B cell (primary cell): ENCODE data around the gene UFSP2. TPM values are rescaled to one million over a fixed set of nuclear protein-coding genes. Genes with fewer than 3 reads are reported as not detected.

Source experiments
- ATAC-seq: fragments of 200-7000 bp; cut with Tn5 transposase; one replicate; pipeline ENCODE4 v1.10.0; 2021; ENCODE audit warnings: low read depth, mild to moderate bottlenecking, moderate number of reproducible peaks, moderate library complexity
- CTCF ChIA-PET: fragments of 350-600 bp; sonication (Branson Sonifier 250); formaldehyde crosslinking; loops from one replicate; lab custom pipeline; 2021; ENCODE audit warnings: antibody characterized with exemption, inconsistent platforms; lab: Charles Lee
- POLR2A ChIA-PET: fragments of 350-600 bp; sonication (Branson Sonifier 250); formaldehyde crosslinking; loops from one replicate; lab custom pipeline; 2021; ENCODE audit warnings: antibody characterized with exemption; lab: Charles Lee
- DNase-seq: peaks from one replicate; pipeline ENCODE4 v3.0.0; 2013
- H2AFZ ChIP-seq: 2 replicates; pipeline ENCODE4 v1.6.1; 2012; ENCODE audit warnings: mild to moderate bottlenecking, low read depth, low read length; ENCODE audit not compliant: insufficient read depth, poor library complexity, severe bottlenecking
- H3K27ac ChIP-seq, 2 donors: 1 replicate in 1 of 2; 2 replicates in 1 of 2; pipeline ENCODE4 v1.5.1; 2012 to 2013; ENCODE audit warnings: low read length in 2 of 2, mild to moderate bottlenecking in 2 of 2, moderate library complexity in 1 of 2
- H3K27me3 ChIP-seq, 4 experiments: fragments of 200-600 bp in 1 of 4; sonication (generic) in 1 of 4; replicated peaks in 1 of 4; 1 replicate in 2 of 4; 2 replicates in 2 of 4; pipeline versions ENCODE4 v1.6.1 to v1.7.0; 2013 to 2016; ENCODE audit warnings: low read length in 3 of 4, mild to moderate bottlenecking in 2 of 4, mixed read lengths in 1 of 4, moderate library complexity in 1 of 4; ENCODE audit not compliant: insufficient read depth in 4 of 4, control insufficient read depth in 3 of 4; ENCODE audit errors: control extremely low read depth in 1 of 4
- H3K36me3 ChIP-seq, 2 experiments: replicated peaks in 1 of 2; 1 replicate in 1 of 2; 2 replicates in 1 of 2; pipeline versions ENCODE4 v1.6.1 to v1.7.1; 2013; ENCODE audit warnings: low read length in 1 of 2; ENCODE audit not compliant: insufficient read depth in 2 of 2, control insufficient read depth in 1 of 2; ENCODE audit errors: control extremely low read depth in 1 of 2, extremely low read depth in 1 of 2
- H3K4me1 ChIP-seq, 2 donors: fragments of 200-600 bp in 1 of 2; sonication (generic) in 1 of 2; 1 replicate in 1 of 2; 2 replicates in 1 of 2; pipeline versions ENCODE4 v1.5.1 to v1.6.1; 2013 to 2017; ENCODE audit warnings: low read length in 2 of 2; ENCODE audit not compliant: control insufficient read depth in 2 of 2, insufficient read depth in 2 of 2
- H3K4me2 ChIP-seq: replicated peaks from 2 replicates; pipeline ENCODE3; 2012; ENCODE audit warnings: mild to moderate bottlenecking, low read depth, low read length; ENCODE audit not compliant: poor library complexity, severe bottlenecking
- H3K4me3 ChIP-seq, 5 experiments: fragments of 200-600 bp in 1 of 5; sonication (generic) in 1 of 5; 1 replicate in 3 of 5; 2 replicates in 2 of 5; pipeline versions ENCODE4 v1.5.1 to v1.7.0; 2011 to 2016; ENCODE audit warnings: low read length in 4 of 5, mild to moderate bottlenecking in 4 of 5, low read depth in 2 of 5, control low read depth in 1 of 5, moderate library complexity in 1 of 5; ENCODE audit not compliant: insufficient read depth in 1 of 5; ENCODE audit errors: control extremely low read depth in 1 of 5, extremely low read depth in 1 of 5
- H3K79me2 ChIP-seq: fragments of 200-600 bp; sonication (generic); one replicate; pipeline ENCODE4 v1.6.0; 2016; ENCODE audit warnings: low read length; ENCODE audit not compliant: control insufficient read depth, insufficient read depth
- H3K9ac ChIP-seq: fragments of 200-600 bp; sonication (generic); 2 replicates; pipeline ENCODE4 v1.6.1; 2017; ENCODE audit warnings: mild to moderate bottlenecking, low read length, moderate library complexity
- H3K9me3 ChIP-seq, 3 donors: one replicate each; pipeline versions ENCODE4 v1.6.1 to v1.7.1; 2013; ENCODE audit warnings: low read length in 2 of 3; ENCODE audit not compliant: control insufficient read depth in 2 of 3, insufficient read depth in 1 of 3; ENCODE audit errors: control extremely low read depth in 1 of 3
- H4K20me1 ChIP-seq: 2 replicates; pipeline ENCODE4 v1.6.0; 2012; ENCODE audit warnings: mild to moderate bottlenecking, low read length; ENCODE audit not compliant: insufficient read depth, control insufficient read depth, poor library complexity, severe bottlenecking
- H3K27ac Mint-ChIP-seq: one replicate; pipeline ENCODE4 v1.8.0; 2021; ENCODE audit warnings: mixed read lengths
- H3K27me3 Mint-ChIP-seq: one replicate; pipeline ENCODE4 v1.8.0; 2021; ENCODE audit warnings: mixed read lengths
- H3K4me1 Mint-ChIP-seq: one replicate; pipeline ENCODE4 v1.8.0; 2021; ENCODE audit warnings: mixed read lengths
- H3K4me3 Mint-ChIP-seq: one replicate; pipeline ENCODE4 v1.8.0; 2021; ENCODE audit warnings: mixed read lengths
- H3K9me3 Mint-ChIP-seq: one replicate; pipeline ENCODE4 v1.8.0; 2022; ENCODE audit warnings: mixed read lengths; ENCODE audit not compliant: insufficient read depth
- CTCF ChIP-seq: fragments of 200-600 bp; IDR thresholded peaks from one replicate; pipeline ENCODE4 v1.8.0; 2022; ENCODE audit warnings: antibody characterized with exemption, mild to moderate bottlenecking
- EZH2 ChIP-seq: IDR thresholded peaks from 2 replicates; pipeline ENCODE4 v1.6.1; 2012; ENCODE audit warnings: borderline replicate concordance, low read depth, mild to moderate bottlenecking, moderate library complexity, low read length; ENCODE audit not compliant: insufficient read depth, poor library complexity, severe bottlenecking
- WGBS: methylation state at CpG from one replicate; pipeline ENCODE4 v1.1.5; 2013; ENCODE audit warnings: missing lambda C conversion rate; ENCODE audit not compliant: insufficient coverage; 5-methylcytosine and 5-hydroxymethylcytosine counted together
- intact Hi-C: fragments of 100-400 bp; cut with micrococcal nuclease; formaldehyde crosslinking; loops from one replicate; pipeline ENCODE4 v1.10.0; 2022
- polyA plus RNA-seq: library from polyadenylated mRNA; depleted of rRNA; stranded (reverse); fragments of >200 nt; gene quantifications from 2 replicates; pipeline ENCODE4 v1.2.3, GENCODE V29; 2012
- total RNA-seq, 2 donors: library from RNA; stranded (reverse); fragments of 120-200 nt in 1 of 2; gene quantifications; 1 replicate in 1 of 2; 2 replicates in 1 of 2; pipeline versions ENCODE4 v1.2.3 to v1.2.4, GENCODE V29; 2013 to 2022

The UFSP2 gene
- total and polyA plus RNA-seq, 2 donors (not counting 1 experiment from before 2014, with no cell fraction given) = 9.5 to 20.6 TPM

DNA sequence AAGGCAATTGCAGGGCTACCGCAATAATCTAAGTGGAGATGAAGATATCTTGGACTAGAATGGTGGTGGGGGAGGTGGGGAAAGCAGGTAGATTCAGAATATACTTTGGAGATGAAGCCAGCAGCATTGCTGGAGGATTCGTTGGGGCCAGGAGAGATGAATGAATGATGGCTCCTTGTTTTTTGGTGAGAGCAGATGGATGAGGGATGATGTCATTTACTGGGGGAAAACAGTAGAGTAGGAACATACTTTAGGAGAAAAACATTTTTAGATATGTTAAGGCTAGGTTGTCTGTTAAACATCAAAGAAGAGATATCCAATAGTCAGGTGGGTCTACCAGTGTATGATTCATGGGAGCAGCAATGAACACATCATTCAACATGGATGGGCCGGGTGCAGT lies 39.9 kb upstream of the UFSP2 start:
- H3K4me2 ChIP-seq = no peak overlapping the region
- no peak for TF ChIP-seq EZH2
- no peak for TF ChIP-seq CTCF
- intact Hi-C loops = no loop called here
- no peak overlapping the region for H3K27ac Mint-ChIP-seq
- peaks cover 12% of the 10 kb centered on the region for H3K4me1 Mint-ChIP-seq
- H3K27ac ChIP-seq = no peak overlapping the region
- DNase-seq (no peak), ATAC-seq (no peak)
- H3K9me3 Mint-ChIP-seq = no peaks in the 10 kb centered on the region
- CTCF ChIA-PET = no interaction called here
- H3K27me3 ChIP-seq = no peaks in the 10 kb centered on the region
- no peaks in the 10 kb centered on the region for H4K20me1 ChIP-seq
- WGBS = 100% methylated on average over 3 of the region's 3 CpGs
- no peaks in the 10 kb centered on the region for H3K36me3 ChIP-seq
- H3K27me3 Mint-ChIP-seq = peaks cover 8% of the 10 kb centered on the region
- no peaks in the 10 kb centered on the region for H3K9me3 ChIP-seq
- no peak overlapping the region for H3K4me3 Mint-ChIP-seq
- H2AFZ ChIP-seq = no peak overlapping the region
- H3K4me1 ChIP-seq = peaks cover 4 to 5% of the 10 kb centered on the region in 2 donors
- no peaks in the 10 kb centered on the region for H3K79me2 ChIP-seq
- no peak overlapping the region for H3K4me3 ChIP-seq
- no peak overlapping the region for H3K9ac ChIP-seq
- POLR2A ChIA-PET = no interaction called here

DNA sequence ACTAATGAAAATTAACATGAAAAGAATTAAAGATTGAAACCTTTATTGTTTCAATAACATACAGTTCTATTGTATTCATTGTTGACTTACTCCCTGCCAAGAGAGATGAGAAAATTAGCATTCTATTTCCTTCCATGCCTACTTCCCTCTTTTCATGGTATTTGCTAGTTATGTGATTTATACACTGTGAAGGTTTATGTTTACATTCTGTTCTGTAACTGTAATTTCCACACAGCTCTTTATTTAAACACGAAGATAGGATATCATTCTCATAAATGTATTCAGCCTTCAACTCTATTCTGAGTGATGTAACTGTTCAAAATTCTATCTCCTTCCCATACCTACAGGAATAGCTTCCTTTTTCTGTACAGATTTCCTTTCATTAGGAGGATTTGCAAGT lies 39.1 kb upstream of the UFSP2 start:
- Mint-ChIP-seq H3K4me3 (no peak overlapping the region), H3K9me3 (no peaks in the 10 kb centered on the region), H3K27ac (no peak overlapping the region), H3K4me1 (peaks cover 6% of the 10 kb centered on the region), H3K27me3 (peaks cover 15% of the 10 kb centered on the region)
- H3K36me3 ChIP-seq = no peaks in the 10 kb centered on the region
- POLR2A ChIA-PET = no interaction called here
- DNase-seq (no peak), ATAC-seq (no peak)
- no CpG with 5 or more reads among the region's 1 CpG for WGBS
- H3K4me3 ChIP-seq = no peak overlapping the region
- H2AFZ ChIP-seq = no peak overlapping the region
- H4K20me1 ChIP-seq = no peaks in the 10 kb centered on the region
- intact Hi-C loops = no loop called here
- CTCF ChIA-PET = interaction anchor here (1.1 kb wide), 1 partner anchor 39 kb away, joined by 3 read pairs; the partner anchor contains the start of gene UFSP2
- no peaks in the 10 kb centered on the region for H3K9me3 ChIP-seq
- H3K4me1 ChIP-seq = no peaks in the 10 kb centered on the region
- H3K4me2 ChIP-seq = no peak overlapping the region
- no peak overlapping the region for H3K9ac ChIP-seq
- no peaks in the 10 kb centered on the region for H3K79me2 ChIP-seq
- TF ChIP-seq EZH2 (no peak), CTCF (no peak)
- H3K27me3 ChIP-seq = peaks cover 0 to 3% (median 0%) of the 10 kb centered on the region in 4 experiments
- H3K27ac ChIP-seq = no peak overlapping the region
